ENCODE measurements around the gene ELOVL2. TPM values are rescaled to one million over a fixed set of nuclear protein-coding genes. Genes with fewer than 3 reads are reported as not detected.

ELOVL2 gene
- total RNA-seq, 1 donor from 2014 or later = not detected

DNA sequence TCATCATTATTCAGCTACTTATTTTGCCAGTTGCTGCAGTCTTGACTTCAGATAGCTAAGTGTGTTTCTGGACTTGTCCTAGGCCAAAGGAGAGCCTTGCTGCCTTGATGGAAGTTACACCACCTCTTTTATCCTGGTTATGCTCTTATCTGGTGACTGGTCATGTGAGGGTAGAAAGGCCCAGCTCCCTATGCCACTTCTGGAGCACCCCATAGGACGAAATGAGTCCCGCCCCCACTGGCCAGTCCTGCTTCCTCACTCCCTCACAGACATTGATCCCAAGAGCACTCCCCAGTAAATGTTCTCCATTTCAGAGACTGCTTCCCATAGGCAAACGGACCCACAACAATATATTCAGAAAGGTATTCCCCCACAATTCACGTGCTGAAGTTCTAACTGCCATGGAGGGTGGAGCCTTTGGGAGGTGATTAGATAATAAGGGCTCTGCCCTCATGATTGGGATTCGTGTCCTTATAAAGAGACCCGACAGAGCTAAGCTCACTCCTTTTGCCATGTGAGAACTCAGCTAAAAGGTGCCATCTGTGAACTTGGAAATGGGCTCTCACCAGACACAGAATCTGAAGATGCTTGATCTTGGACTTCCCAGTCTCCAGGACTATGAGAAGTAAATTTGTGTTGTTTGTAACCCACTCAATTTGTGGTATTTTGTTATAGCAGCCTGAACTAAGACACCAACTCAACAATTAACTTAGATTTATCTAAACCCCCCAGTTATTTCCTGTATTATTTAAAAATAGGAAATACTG is 21.5 kb upstream of the ELOVL2 start:
- Mint-ChIP-seq H3K27ac (no peak overlapping the region), H3K4me3 (no peak overlapping the region), H3K27me3 (no peaks in the 10 kb centered on the region), H3K36me3 (ENCODE audit: low read depth) (no peaks in the 10 kb centered on the region), H3K4me1 (no peaks in the 10 kb centered on the region), H3K9me3 (no peaks in the 10 kb centered on the region)
- intact Hi-C loops (cut with micrococcal nuclease) = loop anchor here (5.0 kb wide), 1 partner anchor 1523 kb away; no protein-coding TSS in a partner anchor
- ATAC-seq (ENCODE audit: low read depth) = no peak
- TF ChIP-seq, protein P1, sequence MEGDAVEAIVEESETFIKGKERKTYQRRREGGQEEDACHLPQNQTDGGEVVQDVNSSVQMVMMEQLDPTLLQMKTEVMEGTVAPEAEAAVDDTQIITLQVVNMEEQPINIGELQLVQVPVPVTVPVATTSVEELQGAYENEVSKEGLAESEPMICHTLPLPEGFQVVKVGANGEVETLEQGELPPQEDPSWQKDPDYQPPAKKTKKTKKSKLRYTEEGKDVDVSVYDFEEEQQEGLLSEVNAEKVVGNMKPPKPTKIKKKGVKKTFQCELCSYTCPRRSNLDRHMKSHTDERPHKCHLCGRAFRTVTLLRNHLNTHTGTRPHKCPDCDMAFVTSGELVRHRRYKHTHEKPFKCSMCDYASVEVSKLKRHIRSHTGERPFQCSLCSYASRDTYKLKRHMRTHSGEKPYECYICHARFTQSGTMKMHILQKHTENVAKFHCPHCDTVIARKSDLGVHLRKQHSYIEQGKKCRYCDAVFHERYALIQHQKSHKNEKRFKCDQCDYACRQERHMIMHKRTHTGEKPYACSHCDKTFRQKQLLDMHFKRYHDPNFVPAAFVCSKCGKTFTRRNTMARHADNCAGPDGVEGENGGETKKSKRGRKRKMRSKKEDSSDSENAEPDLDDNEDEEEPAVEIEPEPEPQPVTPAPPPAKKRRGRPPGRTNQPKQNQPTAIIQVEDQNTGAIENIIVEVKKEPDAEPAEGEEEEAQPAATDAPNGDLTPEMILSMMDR (IDR thresholded peaks at IDR 0.05) = no peak
- ChIA-PET CTCF (interaction anchor here (0.9 to 2.1 kb wide), 5 partner anchors 13 to 587 kb away, joined by 3 to 9 read pairs (median 3); no protein-coding TSS in a partner anchor), POLR2A (no interaction called here)
- DNase-seq = no peak

DNA sequence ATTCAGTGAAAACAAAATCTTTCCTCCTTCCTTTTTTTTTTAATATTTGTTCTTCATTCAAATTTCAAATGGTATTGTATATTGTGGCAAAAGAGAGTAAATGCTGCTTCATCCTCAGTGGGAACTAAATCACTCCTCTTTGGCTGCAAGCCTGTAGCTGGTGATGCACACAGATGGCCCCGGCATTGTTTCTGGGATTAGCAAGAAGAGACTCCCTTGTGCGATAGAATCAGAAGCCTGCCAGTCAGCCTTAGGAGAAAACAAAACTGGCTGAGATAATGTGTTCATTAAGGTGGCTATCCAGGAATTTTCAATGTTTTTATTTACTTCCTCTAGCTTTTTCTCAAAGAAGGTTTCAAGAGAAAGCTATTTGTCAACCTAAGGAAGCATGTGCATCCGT is 20.7 kb upstream of the ELOVL2 start:
- no peaks in the 10 kb centered on the region for H3K4me1 Mint-ChIP-seq
- intact Hi-C loops (cut with micrococcal nuclease) = loop anchor here (5.0 kb wide), 1 partner anchor 1523 kb away; no protein-coding TSS in a partner anchor
- ChIA-PET POLR2A (no interaction called here), CTCF (interaction anchor here (0.7 to 1.0 kb wide), 4 partner anchors 87 to 586 kb away, joined by 3 read pairs; no protein-coding TSS in a partner anchor)
- no peak overlapping the region for H3K4me3 Mint-ChIP-seq
- TF ChIP-seq, protein P1 (IDR thresholded peaks at IDR 0.05) = no peak
- H3K36me3 Mint-ChIP-seq (ENCODE audit: low read depth) = no peaks in the 10 kb centered on the region
- H3K9me3 Mint-ChIP-seq = no peaks in the 10 kb centered on the region
- no peaks in the 10 kb centered on the region for H3K27me3 Mint-ChIP-seq
- DNase-seq (no peak), ATAC-seq (ENCODE audit: low read depth) (no peak)
- H3K27ac Mint-ChIP-seq = no peak overlapping the region

DNA sequence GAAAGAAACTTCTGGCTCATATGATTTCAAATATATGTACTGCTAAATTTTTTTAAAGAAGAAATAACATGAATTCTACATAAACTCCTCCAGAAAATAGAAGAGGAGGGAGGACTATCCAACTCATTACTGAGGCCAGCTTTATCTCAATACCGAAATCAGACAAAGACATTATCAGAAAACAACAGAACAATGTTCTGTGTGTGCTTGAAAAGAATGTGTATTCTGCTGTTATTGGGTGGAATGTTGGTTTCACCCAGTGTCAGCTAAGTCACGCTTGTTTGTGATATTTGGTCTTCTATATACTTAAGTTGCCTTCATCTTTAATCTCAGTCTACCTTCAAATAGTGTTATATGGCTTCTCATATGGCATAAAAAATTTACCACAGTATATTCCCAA is 18.6 kb upstream of the ELOVL2 start:
- ChIA-PET POLR2A (no interaction called here), CTCF (no interaction called here)
- Mint-ChIP-seq H3K4me1 (no peaks in the 10 kb centered on the region), H3K9me3 (no peaks in the 10 kb centered on the region), H3K27me3 (no peaks in the 10 kb centered on the region), H3K36me3 (ENCODE audit: low read depth) (no peaks in the 10 kb centered on the region), H3K27ac (no peak overlapping the region), H3K4me3 (no peak overlapping the region)
- ATAC-seq (ENCODE audit: low read depth) (no peak), DNase-seq (no peak)
- intact Hi-C loops (cut with micrococcal nuclease) = no loop called here
- TF ChIP-seq, protein P1 (IDR thresholded peaks at IDR 0.05) = no peak

DNA sequence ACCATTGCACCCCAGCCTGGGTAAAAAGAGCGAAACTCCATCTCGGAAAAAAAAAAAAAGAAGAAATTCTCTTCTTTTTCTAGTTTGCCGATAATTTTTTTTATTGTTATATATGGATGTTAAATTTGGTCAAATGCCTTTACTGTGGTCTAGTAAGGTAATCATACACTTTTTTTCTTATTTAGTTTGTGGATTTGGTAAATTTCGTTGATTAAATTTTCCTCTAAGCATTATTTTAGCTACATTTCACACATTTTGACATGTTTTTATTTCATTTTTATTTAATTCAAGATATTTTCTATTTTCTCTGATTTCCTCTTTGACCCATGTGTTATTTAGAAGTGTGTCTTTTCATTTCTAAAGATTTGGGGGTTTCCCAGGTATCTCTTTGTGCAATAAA is 18.0 kb upstream of the ELOVL2 start:
- H3K27ac Mint-ChIP-seq = no peak overlapping the region
- no peaks in the 10 kb centered on the region for H3K36me3 Mint-ChIP-seq (ENCODE audit: low read depth)
- no peak for ATAC-seq (ENCODE audit: low read depth)
- no peaks in the 10 kb centered on the region for H3K4me1 Mint-ChIP-seq
- no peak for DNase-seq
- intact Hi-C loops (cut with micrococcal nuclease) = no loop called here
- TF ChIP-seq, protein P1 (IDR thresholded peaks at IDR 0.05) = no peak
- ChIA-PET POLR2A (no interaction called here), CTCF (no interaction called here)
- no peaks in the 10 kb centered on the region for H3K27me3 Mint-ChIP-seq
- H3K9me3 Mint-ChIP-seq = no peaks in the 10 kb centered on the region
- no peak overlapping the region for H3K4me3 Mint-ChIP-seq

DNA sequence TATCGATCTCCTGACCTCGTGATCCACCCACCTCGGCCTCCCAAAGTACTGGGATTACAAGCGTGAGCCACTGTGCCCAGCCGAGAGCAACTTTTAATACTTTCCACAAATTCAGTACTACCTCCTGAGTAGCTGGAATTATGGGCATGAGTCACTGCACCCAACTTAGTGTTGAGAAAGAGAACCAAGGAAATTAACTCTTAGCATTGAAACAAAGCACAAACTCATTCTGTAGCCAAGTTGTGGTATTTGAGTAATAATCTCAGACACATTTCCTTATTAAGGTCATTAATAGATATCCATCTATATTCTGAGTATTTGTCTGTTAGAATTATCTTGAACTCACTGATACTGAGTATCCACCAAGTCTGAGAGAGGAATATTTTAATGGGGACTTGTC is 14.3 kb upstream of the ELOVL2 start:
- ChIA-PET POLR2A (no interaction called here), CTCF (no interaction called here)
- TF ChIP-seq, protein P1 (IDR thresholded peaks at IDR 0.05) = no peak
- H3K27ac Mint-ChIP-seq = no peak overlapping the region
- H3K4me1 Mint-ChIP-seq = no peaks in the 10 kb centered on the region
- H3K4me3 Mint-ChIP-seq = no peak overlapping the region
- H3K27me3 Mint-ChIP-seq = peaks cover 5% of the 10 kb centered on the region
- no peak for ATAC-seq (ENCODE audit: low read depth)
- intact Hi-C loops (cut with micrococcal nuclease) = no loop called here
- H3K36me3 Mint-ChIP-seq (ENCODE audit: low read depth) = no peaks in the 10 kb centered on the region
- no peaks in the 10 kb centered on the region for H3K9me3 Mint-ChIP-seq
- no peak for DNase-seq

Data from activated B cell treated with CpG ODN at 0.5 μM for 24 hours (primary cell).